Measurements from ENCODE around the gene CAPN7. TPM values are rescaled to one million over a fixed set of nuclear protein-coding genes. Genes with fewer than 3 reads are reported as not detected.

The CAPN7 gene
- total RNA-seq, 3 donors from 2014 or later: 79.0 to 112 (median 91.4) TPM

DNA sequence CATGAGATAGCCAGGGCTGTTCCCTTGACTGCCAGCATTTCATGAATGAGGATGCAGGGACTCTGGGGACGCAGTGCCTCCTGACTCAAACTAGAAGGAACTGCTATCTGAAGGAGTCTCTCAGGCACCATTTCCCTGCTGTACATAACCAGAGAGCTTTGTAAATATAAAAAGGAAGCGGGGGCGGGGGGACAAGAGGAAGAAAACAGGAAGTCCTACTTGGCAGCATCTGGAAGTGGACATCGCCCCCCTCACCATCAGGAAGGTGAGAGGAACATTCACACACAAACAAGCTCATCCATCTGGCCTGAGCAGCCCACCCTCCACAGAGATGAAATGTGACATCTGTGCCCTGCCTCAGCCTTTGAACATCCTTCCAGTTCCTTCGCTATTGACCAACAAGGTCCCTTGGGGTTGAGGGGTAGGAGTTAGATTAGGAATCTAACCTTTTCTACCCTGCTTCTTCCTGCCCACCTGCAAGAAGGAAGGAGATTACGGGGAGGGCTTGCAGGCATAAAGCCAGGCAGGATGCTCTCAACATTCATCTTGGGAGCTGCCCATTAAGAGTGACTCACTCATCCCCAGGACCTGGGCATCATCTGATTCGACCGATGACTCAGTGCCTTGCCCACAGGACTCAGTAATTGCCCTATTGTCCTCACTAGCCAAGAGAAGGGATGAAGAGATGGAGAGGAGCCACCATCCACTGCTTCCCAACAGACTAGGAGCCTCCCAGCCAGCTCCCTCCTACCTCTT is 94.5 kb downstream of the CAPN7 start:
- intact Hi-C loops (cut with DNase I; ENCODE audit: low total_unique reads): no loop called here
- H3K36me3 ChIP-seq: no peaks in the 10 kb centered on the region
- H3K4me1 ChIP-seq: no peaks in the 10 kb centered on the region
- peak overlapping the region; percentile 2 to 70 for H3K27ac ChIP-seq
- no peak for DNase-seq (ENCODE audit: low spot score in 2 of 2)
- TF ChIP-seq, protein P1, sequence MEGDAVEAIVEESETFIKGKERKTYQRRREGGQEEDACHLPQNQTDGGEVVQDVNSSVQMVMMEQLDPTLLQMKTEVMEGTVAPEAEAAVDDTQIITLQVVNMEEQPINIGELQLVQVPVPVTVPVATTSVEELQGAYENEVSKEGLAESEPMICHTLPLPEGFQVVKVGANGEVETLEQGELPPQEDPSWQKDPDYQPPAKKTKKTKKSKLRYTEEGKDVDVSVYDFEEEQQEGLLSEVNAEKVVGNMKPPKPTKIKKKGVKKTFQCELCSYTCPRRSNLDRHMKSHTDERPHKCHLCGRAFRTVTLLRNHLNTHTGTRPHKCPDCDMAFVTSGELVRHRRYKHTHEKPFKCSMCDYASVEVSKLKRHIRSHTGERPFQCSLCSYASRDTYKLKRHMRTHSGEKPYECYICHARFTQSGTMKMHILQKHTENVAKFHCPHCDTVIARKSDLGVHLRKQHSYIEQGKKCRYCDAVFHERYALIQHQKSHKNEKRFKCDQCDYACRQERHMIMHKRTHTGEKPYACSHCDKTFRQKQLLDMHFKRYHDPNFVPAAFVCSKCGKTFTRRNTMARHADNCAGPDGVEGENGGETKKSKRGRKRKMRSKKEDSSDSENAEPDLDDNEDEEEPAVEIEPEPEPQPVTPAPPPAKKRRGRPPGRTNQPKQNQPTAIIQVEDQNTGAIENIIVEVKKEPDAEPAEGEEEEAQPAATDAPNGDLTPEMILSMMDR (IDR thresholded peaks at IDR 0.05): no peak
- TF ChIP-seq POLR2A (IDR thresholded peaks at IDR 0.05): no peak
- peak in 1 of 3 donors; percentile 52 for TF ChIP-seq POLR2AphosphoS5 (IDR thresholded peaks at IDR 0.05)
- no peaks in the 10 kb centered on the region for H3K9me3 ChIP-seq
- no peak overlapping the region for H3K4me3 ChIP-seq
- H3K27me3 ChIP-seq: no peaks in the 10 kb centered on the region

DNA sequence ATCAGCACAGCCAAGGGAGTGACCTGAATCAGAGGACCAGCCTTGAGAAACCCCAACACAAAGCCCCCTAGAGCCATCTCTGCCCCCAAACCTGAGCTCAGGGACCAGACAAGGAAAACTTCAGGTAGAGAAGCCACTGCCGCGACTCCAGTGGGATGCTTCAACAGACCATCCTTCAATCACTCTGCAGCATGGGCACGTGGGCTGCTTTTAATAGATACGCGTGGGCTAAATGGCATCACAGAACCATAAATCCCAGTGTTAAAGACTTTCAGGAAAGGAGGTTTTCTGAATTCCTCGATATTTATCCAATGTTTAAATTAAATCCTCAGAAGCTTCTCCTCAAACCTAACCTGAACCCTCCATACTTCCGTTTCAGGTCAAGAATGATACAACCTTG is 95.7 kb downstream of the CAPN7 start:
- Histone ChIP-seq H3K4me3 (no peak overlapping the region), H3K27me3 (no peaks in the 10 kb centered on the region), H3K4me1 (no peaks in the 10 kb centered on the region), H3K9me3 (no peaks in the 10 kb centered on the region), H3K36me3 (no peaks in the 10 kb centered on the region), H3K27ac (peak overlapping the region in 1 of 2 donors; percentile 2)
- TF ChIP-seq POLR2A (IDR thresholded peaks at IDR 0.05): no peak
- TF ChIP-seq, protein P1 (IDR thresholded peaks at IDR 0.05): no peak
- TF ChIP-seq POLR2AphosphoS5 (IDR thresholded peaks at IDR 0.05): no peak
- DNase-seq (ENCODE audit: low spot score in 2 of 2): no peak
- intact Hi-C loops (cut with DNase I; ENCODE audit: low total_unique reads): no loop called here

Other genes starting within 250 kb of the CAPN7 start
- 10 to 100 TPM; 19.5 to 40.0 (median 36.4) TPM for gene MRPS25, start 140.9 kb upstream of the CAPN7 start, total RNA-seq
- gene RBSN, start 107.1 kb upstream of the CAPN7 start, total RNA-seq: 10 to 100 TPM; 28.6 to 30.5 (median 29.6) TPM
- 10 to 100 TPM; 56.9 to 96.2 (median 83.2) TPM for gene SH3BP5, start 126.3 kb downstream of the CAPN7 start, total RNA-seq
- 10 to 100 TPM in 2 of 3 donors, 1 to 10 TPM in 1; 9.1 to 23.6 (median 21.8) TPM for gene METTL6, start 221.3 kb downstream of the CAPN7 start, total RNA-seq
- gene EAF1, start 221.4 kb downstream of the CAPN7 start, total RNA-seq: 10 to 100 TPM; 18.7 to 21.5 (median 21.0) TPM